ENCODE results near the gene PPP3R1.

Gene PPP3R1

DNA sequence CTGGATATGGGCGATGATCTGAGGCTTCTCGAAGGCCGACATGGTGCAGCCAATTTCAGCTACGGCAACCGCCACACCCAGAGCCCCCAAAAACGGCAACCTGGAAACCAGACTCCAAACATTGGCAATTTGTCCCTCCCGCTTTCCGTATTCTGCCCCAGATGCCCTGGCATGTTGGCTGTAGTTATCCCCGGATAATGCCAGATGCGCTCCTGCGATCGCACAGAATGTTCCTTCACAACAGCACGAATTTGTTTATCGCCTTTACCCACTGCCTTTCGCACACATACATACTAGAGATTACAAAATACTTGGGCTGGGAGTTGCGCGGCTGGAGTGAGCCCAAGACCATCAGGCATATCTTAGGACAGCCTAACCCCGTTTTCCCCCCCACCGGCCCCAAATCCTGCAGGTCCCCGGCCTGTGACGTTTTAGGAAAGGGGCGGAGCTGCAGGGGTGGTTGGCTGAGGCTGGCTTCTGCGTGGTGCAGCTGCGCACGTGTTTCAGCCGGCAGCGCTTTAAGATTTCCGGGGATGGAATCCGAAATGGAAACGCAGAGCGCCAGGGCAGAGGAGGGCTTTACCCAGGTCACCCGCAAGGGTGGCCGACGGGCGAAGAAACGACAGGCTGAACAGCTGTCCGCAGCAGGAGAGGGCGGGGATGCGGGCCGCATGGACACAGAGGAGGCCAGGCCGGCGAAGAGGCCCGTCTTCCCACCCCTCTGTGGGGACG lies 94.8 kb downstream of the PPP3R1 start, which contains the start of gene PNO1:
PNO1 (plus strand) TSS at position 487 of the 732 bp plus-strand sequence; CDS start at position 534, 47 bp downstream.
- no peaks in the 10 kb centered on the region for H3K9me2 ChIP-seq (replicated peaks; ENCODE audit: control insufficient read depth, low read length)
- H3K9me3 ChIP-seq (ENCODE audit: control insufficient read depth, insufficient read depth, low read length): no peaks in the 10 kb centered on the region
- H3K36me3 ChIP-seq (ENCODE audit: control insufficient read depth, low read length): peaks cover 50% of the 10 kb centered on the region
- peak within 1 kb of the TSS; percentile 99 for H3K4me3 ChIP-seq (ENCODE audit: low read length)
- peaks cover 28% of the 10 kb centered on the region for H3K4me1 ChIP-seq (ENCODE audit: control insufficient read depth, low read length)
- no peaks in the 10 kb centered on the region for H3F3A ChIP-seq (ENCODE audit: control insufficient read depth, insufficient read depth)
- H3K79me2 ChIP-seq (ENCODE audit: control insufficient read depth, low read length): peaks cover 61% of the 10 kb centered on the region
- peak within 1 kb of the TSS; percentile 81 for H3K4me2 ChIP-seq (ENCODE audit: low read length)
- no peaks in the 10 kb centered on the region for H3K27me3 ChIP-seq (ENCODE audit: control insufficient read depth, low read length)
- TF ChIP-seq EZH2phosphoT487 (IDR thresholded peaks at IDR 0.05; ENCODE audit: borderline replicate concordance, low read length): no peak
- TF ChIP-seq, protein P1, sequence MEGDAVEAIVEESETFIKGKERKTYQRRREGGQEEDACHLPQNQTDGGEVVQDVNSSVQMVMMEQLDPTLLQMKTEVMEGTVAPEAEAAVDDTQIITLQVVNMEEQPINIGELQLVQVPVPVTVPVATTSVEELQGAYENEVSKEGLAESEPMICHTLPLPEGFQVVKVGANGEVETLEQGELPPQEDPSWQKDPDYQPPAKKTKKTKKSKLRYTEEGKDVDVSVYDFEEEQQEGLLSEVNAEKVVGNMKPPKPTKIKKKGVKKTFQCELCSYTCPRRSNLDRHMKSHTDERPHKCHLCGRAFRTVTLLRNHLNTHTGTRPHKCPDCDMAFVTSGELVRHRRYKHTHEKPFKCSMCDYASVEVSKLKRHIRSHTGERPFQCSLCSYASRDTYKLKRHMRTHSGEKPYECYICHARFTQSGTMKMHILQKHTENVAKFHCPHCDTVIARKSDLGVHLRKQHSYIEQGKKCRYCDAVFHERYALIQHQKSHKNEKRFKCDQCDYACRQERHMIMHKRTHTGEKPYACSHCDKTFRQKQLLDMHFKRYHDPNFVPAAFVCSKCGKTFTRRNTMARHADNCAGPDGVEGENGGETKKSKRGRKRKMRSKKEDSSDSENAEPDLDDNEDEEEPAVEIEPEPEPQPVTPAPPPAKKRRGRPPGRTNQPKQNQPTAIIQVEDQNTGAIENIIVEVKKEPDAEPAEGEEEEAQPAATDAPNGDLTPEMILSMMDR (IDR thresholded peaks at IDR 0.05; ENCODE audit: low read depth, low read length, poor library complexity, severe bottlenecking): no peak
- H4K20me1 ChIP-seq (ENCODE audit: control insufficient read depth, insufficient read depth, low read depth, low read length): no peaks in the 10 kb centered on the region
- H3K27ac ChIP-seq (ENCODE audit: low read depth, low read length): peak within 1 kb of the TSS; percentile 77

DNA sequence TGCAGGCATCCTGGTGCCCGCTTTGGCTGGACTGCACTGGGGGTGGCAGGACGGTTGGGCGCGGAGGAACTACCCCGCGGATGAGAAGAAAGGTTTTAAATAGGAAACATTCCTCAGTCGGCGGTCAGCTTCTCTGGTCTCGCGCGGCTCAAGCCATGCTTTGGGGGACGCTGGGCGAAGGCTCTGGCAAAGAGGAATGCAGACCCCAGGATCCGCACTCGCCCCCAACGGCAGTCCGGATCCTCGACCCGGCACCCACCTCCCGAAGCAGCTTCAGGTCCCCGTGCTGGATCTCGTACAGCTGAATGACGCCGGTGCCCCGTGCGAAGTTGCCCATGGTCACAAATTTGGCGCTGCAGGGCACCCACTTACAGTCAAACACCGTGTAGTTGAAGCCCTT lies 95.3 kb downstream of the PPP3R1 start:
- H4K20me1 ChIP-seq (ENCODE audit: control insufficient read depth, insufficient read depth, low read depth, low read length): no peaks in the 10 kb centered on the region
- H3K4me2 ChIP-seq (ENCODE audit: low read length): peak overlapping the region; percentile 81
- H3F3A ChIP-seq (ENCODE audit: control insufficient read depth, insufficient read depth): no peaks in the 10 kb centered on the region
- H3K4me3 ChIP-seq (ENCODE audit: low read length): peak overlapping the region; percentile 99
- peaks cover 44% of the 10 kb centered on the region for H3K36me3 ChIP-seq (ENCODE audit: control insufficient read depth, low read length)
- H3K4me1 ChIP-seq (ENCODE audit: control insufficient read depth, low read length): peaks cover 34% of the 10 kb centered on the region
- H3K27ac ChIP-seq (ENCODE audit: low read depth, low read length): peak overlapping the region; percentile 77
- H3K9me3 ChIP-seq (ENCODE audit: control insufficient read depth, insufficient read depth, low read length): no peaks in the 10 kb centered on the region
- no peaks in the 10 kb centered on the region for H3K9me2 ChIP-seq (replicated peaks; ENCODE audit: control insufficient read depth, low read length)
- TF ChIP-seq, protein P1 (IDR thresholded peaks at IDR 0.05; ENCODE audit: low read depth, low read length, poor library complexity, severe bottlenecking): peak; percentile 12
- TF ChIP-seq EZH2phosphoT487 (IDR thresholded peaks at IDR 0.05; ENCODE audit: borderline replicate concordance, low read length): no peak
- peaks cover 67% of the 10 kb centered on the region for H3K79me2 ChIP-seq (ENCODE audit: control insufficient read depth, low read length)
- H3K27me3 ChIP-seq (ENCODE audit: control insufficient read depth, low read length): no peaks in the 10 kb centered on the region

DNA sequence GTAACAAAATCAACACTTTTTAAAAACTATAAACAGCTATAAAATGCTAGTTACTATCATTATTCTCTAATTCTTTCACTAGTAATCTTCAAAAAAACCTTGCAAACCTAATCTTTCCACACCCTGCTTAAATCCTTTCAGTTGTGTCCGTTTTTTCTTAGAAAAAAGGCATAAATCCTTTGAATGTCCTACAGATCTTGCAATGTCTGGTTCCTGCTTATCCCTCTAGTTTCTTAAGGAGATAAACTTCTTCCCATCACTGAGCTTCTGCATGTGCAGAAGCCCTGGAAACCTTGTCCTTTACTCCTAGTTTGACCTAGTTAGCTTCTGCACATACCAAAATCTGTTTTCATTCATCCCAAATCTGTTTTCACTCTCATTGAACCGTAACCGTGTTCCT lies 95.9 kb downstream of the PPP3R1 start:
- Histone ChIP-seq H3K27me3 (ENCODE audit: control insufficient read depth, low read length) (no peaks in the 10 kb centered on the region), H3K4me2 (ENCODE audit: low read length) (peak overlapping the region; percentile 81), H3K27ac (ENCODE audit: low read depth, low read length) (peak overlapping the region; percentile 77; the same call in 1 of the 2 replicates), H3K9me2 (replicated peaks; ENCODE audit: control insufficient read depth, low read length) (no peaks in the 10 kb centered on the region), H3F3A (ENCODE audit: control insufficient read depth, insufficient read depth) (no peaks in the 10 kb centered on the region), H3K79me2 (ENCODE audit: control insufficient read depth, low read length) (peaks cover 71% of the 10 kb centered on the region), H3K9me3 (ENCODE audit: control insufficient read depth, insufficient read depth, low read length) (no peaks in the 10 kb centered on the region), H4K20me1 (ENCODE audit: control insufficient read depth, insufficient read depth, low read depth, low read length) (no peaks in the 10 kb centered on the region), H3K36me3 (ENCODE audit: control insufficient read depth, low read length) (peaks cover 38% of the 10 kb centered on the region), H3K4me3 (ENCODE audit: low read length) (peak overlapping the region; percentile 99), H3K4me1 (ENCODE audit: control insufficient read depth, low read length) (peaks cover 38% of the 10 kb centered on the region)
- TF ChIP-seq EZH2phosphoT487 (IDR thresholded peaks at IDR 0.05; ENCODE audit: borderline replicate concordance, low read length): no peak
- TF ChIP-seq, protein P1 (IDR thresholded peaks at IDR 0.05; ENCODE audit: low read depth, low read length, poor library complexity, severe bottlenecking): no peak

Measured in DOHH2 (cell line).